ENCODE data around the gene MYL12B. TPM values are rescaled to one million over a fixed set of nuclear protein-coding genes. Genes with fewer than 3 reads are reported as not detected.

MYL12B gene
- total RNA-seq, 1 experiment from 2014 or later: 383 TPM

- ChIA-PET POLR2A (ENCODE audit: unreplicated experiment) (no interaction called here), CTCF (no interaction called here)
- H3K4me3 ChIP-seq: no peak overlapping the region
- peaks cover 20% of the 10 kb centered on the region for H3K4me1 ChIP-seq (replicated peaks; ENCODE audit: insufficient read depth)
- TF ChIP-seq CTCF (conservative IDR thresholded peaks at IDR 0.05) (0 out of 2 replicates have a peak, but pooled peaks have one; percentile 29), EZH2 (IDR thresholded peaks at IDR 0.05; ENCODE audit: low read depth) (no peak)
- no peak overlapping the region for H3K4me2 ChIP-seq
- no peaks in the 10 kb centered on the region for H3K36me3 ChIP-seq (ENCODE audit: low read depth)
- DNase-seq: no peak
- H2AFZ ChIP-seq: no peak overlapping the region
- no peaks in the 10 kb centered on the region for H3K79me2 ChIP-seq (ENCODE audit: low read depth)
- peaks cover 16% of the 10 kb centered on the region; the same call in 1 of the 2 replicates for H3F3A ChIP-seq (ENCODE audit: insufficient read depth, low read depth)
- H3K9me2 ChIP-seq (ENCODE audit: insufficient read depth): no peaks in the 10 kb centered on the region
- no TSS peak for BruUV-seq (replicated peaks)
- no peak overlapping the region for H3K27ac ChIP-seq
- no peaks in the 10 kb centered on the region for H3K27me3 ChIP-seq (ENCODE audit: insufficient read depth, low read depth)
- H3K9me3 ChIP-seq (ENCODE audit: insufficient read depth, low read depth): no peaks in the 10 kb centered on the region
- H4K20me1 ChIP-seq (ENCODE audit: insufficient read depth): no peaks in the 10 kb centered on the region
- intact Hi-C loops (cut with micrococcal nuclease; ENCODE audit: unreplicated experiment): no loop called here
Measured at GRCh38 chr18:3238742-3239141, 23.2 kb upstream of the MYL12B start.

GRCh38 chr18:3245185-3245564 lies 16.8 kb upstream of the MYL12B start:
- BruUV-seq (replicated peaks): no TSS peak
- intact Hi-C loops (cut with micrococcal nuclease; ENCODE audit: unreplicated experiment): loop anchor here (5.0 kb wide), 2 partner anchors 478 to 673 kb away; partner anchors contain the start of genes METTL4 and NDC80
- peaks cover 6% of the 10 kb centered on the region for H3K36me3 ChIP-seq (ENCODE audit: low read depth)
- no peaks in the 10 kb centered on the region for H3K27me3 ChIP-seq (ENCODE audit: insufficient read depth, low read depth)
- H3K4me2 ChIP-seq: peak overlapping the region; percentile 85
- H3K4me1 ChIP-seq (replicated peaks; ENCODE audit: insufficient read depth): peaks cover 23% of the 10 kb centered on the region
- no peaks in the 10 kb centered on the region for H3K9me2 ChIP-seq (ENCODE audit: insufficient read depth)
- CTCF ChIA-PET: interaction anchor here (0.6 to 1.1 kb wide), 5 partner anchors 23 to 297 kb away, joined by 3 to 15 read pairs (median 5); no protein-coding TSS in a partner anchor
- H3K79me2 ChIP-seq (ENCODE audit: low read depth): peaks cover 35% of the 10 kb centered on the region
- H3K9me3 ChIP-seq (ENCODE audit: insufficient read depth, low read depth): no peaks in the 10 kb centered on the region
- no peak overlapping the region for H3K27ac ChIP-seq
- peaks cover 19% of the 10 kb centered on the region for H3F3A ChIP-seq (ENCODE audit: insufficient read depth, low read depth)
- 0 out of 2 replicates have a peak, but pooled peaks cover 6% of the 10 kb centered on the region for H4K20me1 ChIP-seq (ENCODE audit: insufficient read depth)
- no peak overlapping the region for H2AFZ ChIP-seq
- POLR2A ChIA-PET (ENCODE audit: unreplicated experiment): interaction anchor here (0.6 kb wide), 2 partner anchors 125 to 536 kb away, joined by 3 read pairs; no protein-coding TSS in a partner anchor
- TF ChIP-seq EZH2 (IDR thresholded peaks at IDR 0.05; ENCODE audit: low read depth) (no peak), CTCF (conservative IDR thresholded peaks at IDR 0.05) (no peak)
- no peak for DNase-seq
- H3K4me3 ChIP-seq: peak overlapping the region; percentile 86

- TF ChIP-seq EZH2 (IDR thresholded peaks at IDR 0.05; ENCODE audit: low read depth) (no peak), CTCF (conservative IDR thresholded peaks at IDR 0.05) (peak; percentile 96)
- peak overlapping the region; percentile 72 for H2AFZ ChIP-seq
Measured at GRCh38 chr18:3245853-3246634, 15.9 kb upstream of the MYL12B start.

More at GRCh38 chr18:3245853-3246634, 15.9 kb upstream of the MYL12B start:
- Histone ChIP-seq H3K36me3 (ENCODE audit: low read depth) (peaks cover 11% of the 10 kb centered on the region), H3K9me2 (ENCODE audit: insufficient read depth) (no peaks in the 10 kb centered on the region), H3F3A (ENCODE audit: insufficient read depth, low read depth) (peaks cover 24% of the 10 kb centered on the region), H3K9me3 (ENCODE audit: insufficient read depth, low read depth) (no peaks in the 10 kb centered on the region), H3K27me3 (ENCODE audit: insufficient read depth, low read depth) (no peaks in the 10 kb centered on the region), H3K27ac (peak overlapping the region; percentile 87), H3K79me2 (ENCODE audit: low read depth) (peaks cover 44% of the 10 kb centered on the region), H3K4me1 (replicated peaks; ENCODE audit: insufficient read depth) (peaks cover 32% of the 10 kb centered on the region), H3K4me2 (peak overlapping the region; percentile 85), H3K4me3 (peak overlapping the region; percentile 86), H4K20me1 (ENCODE audit: insufficient read depth) (0 out of 2 replicates have a peak, but pooled peaks cover 6% of the 10 kb centered on the region)
- ChIA-PET POLR2A (ENCODE audit: unreplicated experiment) (interaction anchor here (0.5 to 0.8 kb wide), 11 partner anchors 95 to 726 kb away, joined by 3 to 11 read pairs (median 5); no protein-coding TSS in a partner anchor), CTCF (interaction anchor here (0.6 to 1.6 kb wide), 7 partner anchors 24 to 697 kb away, joined by 3 to 15 read pairs (median 4); no protein-coding TSS in a partner anchor)
- intact Hi-C loops (cut with micrococcal nuclease; ENCODE audit: unreplicated experiment): loop anchor here (1.0 to 5.0 kb wide), 8 partner anchors 28 to 674 kb away; partner anchors contain the start of genes LPIN2, METTL4 and NDC80
- no TSS peak for BruUV-seq (replicated peaks)
- DNase-seq: peak; percentile 79 to 88

All from PC-9 (cell line).